ENCODE measurements around the gene LAMA2. TPM values are rescaled to one million over a fixed set of nuclear protein-coding genes. Genes with fewer than 3 reads are reported as not detected.
A peak's percentile ranks its signal among the peaks of the same experiment; 100 is the strongest.

Gene LAMA2
- total and polyA plus RNA-seq, 7 experiments from 2014 or later, result 0.02 to 0.59 (median 0.35) TPM; not detected in 4

DNA sequence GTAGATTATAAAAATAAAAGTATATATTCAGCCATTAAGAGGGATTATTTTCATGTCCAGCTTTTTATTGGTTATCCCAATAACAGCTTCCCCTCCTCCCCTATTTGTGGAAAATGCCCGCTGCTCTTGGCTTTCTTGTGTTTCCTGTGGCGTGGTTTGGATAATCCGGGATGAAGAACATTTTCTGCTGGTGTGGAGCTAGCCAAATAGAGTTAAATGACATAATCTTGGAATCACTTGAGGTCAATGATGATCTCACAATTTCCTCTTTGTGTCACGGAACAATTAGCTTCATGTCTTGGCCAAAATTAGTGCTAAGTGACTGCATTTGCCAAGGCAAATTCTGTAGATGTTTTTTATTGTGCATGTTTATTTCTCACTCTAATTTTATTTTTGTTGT lies 394.0 kb downstream of the LAMA2 start:
- peaks cover 0 to 9% (median 5%) of the 10 kb centered on the region in 5 donors for H3K27me3 Mint-ChIP-seq
- no peaks in the 10 kb centered on the region for H3K36me3 ChIP-seq (ENCODE audit: control insufficient read depth in 2 of 3, insufficient read depth in 3 of 3, low read length in 3 of 3)
- DNase-seq (no peak), ATAC-seq (no peak)
- peaks cover 0 to 19% (median 10%) of the 10 kb centered on the region in 7 donors for H3K4me1 Mint-ChIP-seq
- no peaks in the 10 kb centered on the region for H3K9me3 ChIP-seq (ENCODE audit: control insufficient read depth in 2 of 3, low read length in 3 of 3)
- intact Hi-C loops (cut with micrococcal nuclease), result no loop called here
- H3K4me3 ChIP-seq (ENCODE audit: low read length), result no peak overlapping the region
- H3K27me3 ChIP-seq (ENCODE audit: control insufficient read depth in 2 of 2, insufficient read depth in 2 of 2, low read length in 2 of 2), result no peaks in the 10 kb centered on the region
- H3K36me3 Mint-ChIP-seq, result no peaks in the 10 kb centered on the region
- H3K4me3 Mint-ChIP-seq, result no peak overlapping the region
- POLR2A ChIA-PET, result no interaction called here
- no peak overlapping the region for H3K27ac ChIP-seq (ENCODE audit: low read depth, low read length)
- peaks cover 3 to 16% of the 10 kb centered on the region in 2 donors for H3K4me1 ChIP-seq (ENCODE audit: control insufficient read depth in 2 of 2, insufficient read depth in 2 of 2, low read length in 2 of 2)
- no peaks in the 10 kb centered on the region for H3K9me3 Mint-ChIP-seq
- CTCF ChIA-PET, result no interaction called here
- H3K27ac Mint-ChIP-seq, result no peak overlapping the region

GRCh38 chr6:129279343-129280292 lies 396.7 kb downstream of the LAMA2 start:
- no peak for ATAC-seq
- no peaks in the 10 kb centered on the region for H3K36me3 Mint-ChIP-seq
- peaks cover 0 to 7% (median 5%) of the 10 kb centered on the region in 5 donors for H3K27me3 Mint-ChIP-seq
- Histone ChIP-seq H3K36me3 (ENCODE audit: control insufficient read depth in 2 of 3, insufficient read depth in 3 of 3, low read length in 3 of 3) (no peaks in the 10 kb centered on the region), H3K27ac (ENCODE audit: low read depth, low read length) (no peak overlapping the region), H3K27me3 (ENCODE audit: control insufficient read depth in 2 of 2, insufficient read depth in 2 of 2, low read length in 2 of 2) (no peaks in the 10 kb centered on the region), H3K4me3 (ENCODE audit: low read length) (no peak overlapping the region), H3K9me3 (ENCODE audit: control insufficient read depth in 2 of 3, low read length in 3 of 3) (no peaks in the 10 kb centered on the region), H3K4me1 (ENCODE audit: control insufficient read depth in 2 of 2, insufficient read depth in 2 of 2, low read length in 2 of 2) (peaks cover 3 to 16% of the 10 kb centered on the region in 2 donors)
- peak overlapping the region in 1 of 10 donors; percentile 4 for H3K4me3 Mint-ChIP-seq
- H3K27ac Mint-ChIP-seq, result no peak overlapping the region
- H3K4me1 Mint-ChIP-seq, result peaks cover 0 to 22% (median 10%) of the 10 kb centered on the region in 7 donors
- CTCF ChIA-PET, result no interaction called here
- POLR2A ChIA-PET, result no interaction called here
- intact Hi-C loops (cut with micrococcal nuclease), result loop anchor here in 1 of 2 donors (5.0 kb wide), 1 partner anchor 88 kb away; no protein-coding TSS in a partner anchor
- peaks cover 0 to 1% (median 0%) of the 10 kb centered on the region in 11 donors for H3K9me3 Mint-ChIP-seq
- DNase-seq, result no peak

- no peak for ATAC-seq
- no peak for DNase-seq
- Histone ChIP-seq H3K27ac (ENCODE audit: low read depth, low read length) (no peak overlapping the region), H3K27me3 (ENCODE audit: control insufficient read depth in 2 of 2, insufficient read depth in 2 of 2, low read length in 2 of 2) (no peaks in the 10 kb centered on the region), H3K4me3 (ENCODE audit: low read length) (no peak overlapping the region), H3K4me1 (ENCODE audit: control insufficient read depth in 2 of 2, insufficient read depth in 2 of 2, low read length in 2 of 2) (peaks cover 3 to 16% of the 10 kb centered on the region in 2 donors), H3K9me3 (ENCODE audit: control insufficient read depth in 2 of 3, low read length in 3 of 3) (no peaks in the 10 kb centered on the region), H3K36me3 (ENCODE audit: control insufficient read depth in 2 of 3, insufficient read depth in 3 of 3, low read length in 3 of 3) (no peaks in the 10 kb centered on the region)
- ChIA-PET POLR2A (no interaction called here), CTCF (no interaction called here)
- intact Hi-C loops (cut with micrococcal nuclease), result loop anchor here in 1 of 2 donors (5.0 kb wide), 1 partner anchor 87 kb away; no protein-coding TSS in a partner anchor
- no peak overlapping the region for H3K4me3 Mint-ChIP-seq
- peaks cover 0 to 7% (median 5%) of the 10 kb centered on the region in 5 donors for H3K27me3 Mint-ChIP-seq
- peaks cover 0 to 22% (median 10%) of the 10 kb centered on the region in 7 donors for H3K4me1 Mint-ChIP-seq
- H3K27ac Mint-ChIP-seq, result no peak overlapping the region
- H3K36me3 Mint-ChIP-seq, result no peaks in the 10 kb centered on the region
- peaks cover 0 to 1% (median 0%) of the 10 kb centered on the region in 11 donors for H3K9me3 Mint-ChIP-seq
Observed at GRCh38 chr6:129280293-129280644, 397.3 kb downstream of the LAMA2 start.

DNA sequence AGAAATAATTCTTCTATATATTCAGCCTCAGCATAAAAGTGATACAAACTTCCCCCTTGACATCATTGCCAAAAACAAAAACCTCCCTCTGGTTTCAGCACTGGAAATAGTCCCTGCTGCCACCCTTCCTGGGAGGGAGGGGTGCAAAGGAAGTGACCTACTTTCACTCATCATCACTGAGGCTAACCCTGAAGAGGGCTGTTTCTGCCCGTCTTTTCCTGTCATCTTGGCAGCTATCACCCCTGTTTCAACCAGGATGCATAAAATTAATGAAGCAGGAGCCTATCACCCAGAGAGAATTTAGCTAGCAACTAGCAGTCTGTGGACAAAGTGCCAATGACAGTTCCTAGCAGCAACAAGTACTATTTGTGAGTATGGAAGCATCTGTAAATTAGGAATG lies 397.8 kb downstream of the LAMA2 start:
- Mint-ChIP-seq H3K36me3 (no peaks in the 10 kb centered on the region), H3K4me3 (peak overlapping the region in 3 of 10 donors; percentile 22 to 69 (median 23)), H3K27me3 (peaks cover 0 to 7% (median 5%) of the 10 kb centered on the region in 5 donors), H3K9me3 (peaks cover 0 to 1% (median 0%) of the 10 kb centered on the region in 11 donors), H3K4me1 (peaks cover 0 to 22% (median 10%) of the 10 kb centered on the region in 7 donors), H3K27ac (peak overlapping the region in 3 of 9 donors; percentile 40 to 60 (median 56))
- DNase-seq, result peak in 7 of 9 donors; percentile 8 to 42 (median 27)
- Histone ChIP-seq H3K27me3 (ENCODE audit: control insufficient read depth in 2 of 2, insufficient read depth in 2 of 2, low read length in 2 of 2) (no peaks in the 10 kb centered on the region), H3K9me3 (ENCODE audit: control insufficient read depth in 2 of 3, low read length in 3 of 3) (no peaks in the 10 kb centered on the region), H3K27ac (ENCODE audit: low read depth, low read length) (no peak overlapping the region), H3K4me3 (ENCODE audit: low read length) (no peak overlapping the region), H3K4me1 (ENCODE audit: control insufficient read depth in 2 of 2, insufficient read depth in 2 of 2, low read length in 2 of 2) (peaks cover 3 to 16% of the 10 kb centered on the region in 2 donors), H3K36me3 (ENCODE audit: control insufficient read depth in 2 of 3, insufficient read depth in 3 of 3, low read length in 3 of 3) (no peaks in the 10 kb centered on the region)
- peak; percentile 90 for ATAC-seq
- ChIA-PET CTCF (no interaction called here), POLR2A (no interaction called here)
- intact Hi-C loops (cut with micrococcal nuclease), result loop anchor here in 1 of 2 donors (5.0 kb wide), 1 partner anchor 87 kb away; no protein-coding TSS in a partner anchor

- no peaks in the 10 kb centered on the region for H3K9me3 ChIP-seq (ENCODE audit: control insufficient read depth in 2 of 3, low read length in 3 of 3)
- ChIA-PET POLR2A (no interaction called here), CTCF (interaction anchor here (0.7 kb wide), 1 partner anchor 13 kb away, joined by 3 read pairs; no protein-coding TSS in a partner anchor)
- DNase-seq, result no peak
- H3K4me3 ChIP-seq (ENCODE audit: low read length), result no peak overlapping the region
- Mint-ChIP-seq H3K4me1 (peaks cover 0 to 22% (median 10%) of the 10 kb centered on the region in 7 donors), H3K36me3 (no peaks in the 10 kb centered on the region), H3K27me3 (peaks cover 0 to 6% (median 5%) of the 10 kb centered on the region in 5 donors), H3K27ac (peak overlapping the region in 3 of 9 donors; percentile 2 to 60 (median 40)), H3K4me3 (peak overlapping the region in 1 of 10 donors; percentile 69), H3K9me3 (peaks cover 0 to 1% (median 0%) of the 10 kb centered on the region in 11 donors)
- H3K4me1 ChIP-seq (ENCODE audit: control insufficient read depth in 2 of 2, insufficient read depth in 2 of 2, low read length in 2 of 2), result peaks cover 3 to 16% of the 10 kb centered on the region in 2 donors
- intact Hi-C loops (cut with micrococcal nuclease), result loop anchor here in 1 of 2 donors (5.0 kb wide), 1 partner anchor 86 kb away; no protein-coding TSS in a partner anchor
- H3K36me3 ChIP-seq (ENCODE audit: control insufficient read depth in 2 of 3, insufficient read depth in 3 of 3, low read length in 3 of 3), result no peaks in the 10 kb centered on the region
- no peak overlapping the region for H3K27ac ChIP-seq (ENCODE audit: low read depth, low read length)
- H3K27me3 ChIP-seq (ENCODE audit: control insufficient read depth in 2 of 2, insufficient read depth in 2 of 2, low read length in 2 of 2), result no peaks in the 10 kb centered on the region
- ATAC-seq, result peak; percentile 5
Observed at GRCh38 chr6:129281168-129281796, 398.3 kb downstream of the LAMA2 start.

GRCh38 chr6:129282019-129282418 lies 399.1 kb downstream of the LAMA2 start:
- POLR2A ChIA-PET, result no interaction called here
- peaks cover 0 to 5% (median 3%) of the 10 kb centered on the region in 5 donors for H3K27me3 Mint-ChIP-seq
- Histone ChIP-seq H3K4me3 (ENCODE audit: low read length) (no peak overlapping the region), H3K27me3 (ENCODE audit: control insufficient read depth in 2 of 2, insufficient read depth in 2 of 2, low read length in 2 of 2) (no peaks in the 10 kb centered on the region), H3K36me3 (ENCODE audit: control insufficient read depth in 2 of 3, insufficient read depth in 3 of 3, low read length in 3 of 3) (no peaks in the 10 kb centered on the region), H3K9me3 (ENCODE audit: control insufficient read depth in 2 of 3, low read length in 3 of 3) (no peaks in the 10 kb centered on the region), H3K4me1 (ENCODE audit: control insufficient read depth in 2 of 2, insufficient read depth in 2 of 2, low read length in 2 of 2) (peaks cover 3 to 16% of the 10 kb centered on the region in 2 donors), H3K27ac (ENCODE audit: low read depth, low read length) (no peak overlapping the region)
- peak overlapping the region in 1 of 9 donors; percentile 2 for H3K27ac Mint-ChIP-seq
- peaks cover 0 to 22% (median 10%) of the 10 kb centered on the region in 7 donors for H3K4me1 Mint-ChIP-seq
- no peak for ATAC-seq
- H3K9me3 Mint-ChIP-seq, result peaks cover 0 to 1% (median 0%) of the 10 kb centered on the region in 11 donors
- no peaks in the 10 kb centered on the region for H3K36me3 Mint-ChIP-seq
- DNase-seq, result no peak
- intact Hi-C loops (cut with micrococcal nuclease), result loop anchor here in 1 of 2 donors (5.0 kb wide), 1 partner anchor 85 kb away; no protein-coding TSS in a partner anchor
- CTCF ChIA-PET, result no interaction called here
- no peak overlapping the region for H3K4me3 Mint-ChIP-seq
